Measurements from ENCODE around the gene CTIF.

CTIF gene

DNA sequence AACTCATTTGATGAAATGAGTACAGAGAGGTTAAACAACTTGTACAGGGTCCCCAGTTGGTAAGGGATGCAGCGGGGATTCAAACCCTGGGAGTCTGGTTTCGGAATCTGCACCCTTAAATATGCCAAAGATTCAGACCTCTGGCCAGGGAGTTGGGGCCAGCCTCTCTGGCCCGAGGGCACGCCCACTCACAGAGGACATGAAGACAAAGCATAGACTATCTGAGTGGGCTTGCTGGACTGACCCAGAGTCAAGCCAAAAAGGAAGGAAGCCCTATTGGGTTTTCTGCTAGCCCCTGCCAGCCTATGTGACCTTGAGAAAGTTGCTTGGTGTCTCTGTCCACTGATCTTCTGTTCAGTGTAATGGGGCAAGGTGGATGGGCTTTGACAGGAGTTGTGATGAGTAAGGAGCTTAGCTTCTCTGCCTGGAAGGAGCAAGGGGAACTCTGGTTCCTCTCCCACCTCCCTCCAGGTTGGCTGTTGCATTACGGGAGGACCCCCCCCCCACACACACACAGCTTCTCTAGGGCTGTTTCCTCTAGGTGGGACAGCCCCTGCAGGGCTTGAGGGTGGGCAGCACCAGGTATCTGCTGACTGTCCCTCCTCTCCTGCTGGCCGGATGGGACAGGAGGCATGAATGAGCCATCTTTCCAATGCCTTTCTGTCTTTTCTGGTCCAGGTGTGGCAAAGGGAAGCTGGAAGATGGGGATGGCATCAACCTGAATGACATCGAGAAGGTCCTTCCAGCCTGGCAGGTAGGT lies 131.3 kb downstream of the CTIF start:
- no peak for DNase-seq

DNA sequence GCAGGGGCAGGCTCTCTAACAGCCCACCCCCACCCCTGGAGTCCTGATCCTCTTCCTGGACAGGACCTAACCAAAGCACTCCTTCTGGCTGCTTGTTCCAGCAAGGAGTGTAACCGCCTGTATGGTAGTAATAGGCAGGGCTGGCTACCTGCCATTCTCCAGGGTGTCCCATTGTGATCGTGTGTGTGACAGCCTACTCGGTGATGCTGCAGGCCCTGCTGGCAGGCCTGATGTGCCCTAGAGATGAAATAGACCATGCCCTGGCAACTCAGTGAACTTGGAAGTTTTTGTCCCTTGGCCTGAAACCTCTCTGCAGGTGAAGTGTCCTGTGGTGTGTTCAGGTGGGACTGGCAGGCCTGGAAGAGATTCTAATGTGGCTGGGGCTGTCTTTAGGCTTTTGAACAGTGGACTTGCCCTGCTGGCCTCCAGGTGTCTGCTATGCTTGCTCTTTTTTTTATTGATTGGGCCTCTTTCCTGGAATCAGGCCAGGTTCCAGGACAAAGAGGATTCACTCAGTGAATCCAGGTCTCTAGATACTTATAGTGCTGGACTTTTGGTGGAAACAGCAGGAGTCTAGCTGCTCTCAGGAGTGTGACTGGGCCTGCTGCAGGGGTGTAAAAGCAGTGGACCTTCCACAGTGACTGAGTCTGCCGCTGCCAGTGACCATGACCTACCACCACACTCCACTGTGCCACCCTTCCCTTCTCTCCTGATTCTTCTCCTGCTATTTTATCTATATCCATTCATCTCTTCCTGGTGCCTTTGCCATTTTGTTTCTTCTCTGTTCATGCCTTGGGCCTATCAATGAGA lies 132.1 kb downstream of the CTIF start:
- DNase-seq: no peak

GRCh38 chr18:48671561-48671945 lies 132.7 kb downstream of the CTIF start:
- no peak for DNase-seq

DNA sequence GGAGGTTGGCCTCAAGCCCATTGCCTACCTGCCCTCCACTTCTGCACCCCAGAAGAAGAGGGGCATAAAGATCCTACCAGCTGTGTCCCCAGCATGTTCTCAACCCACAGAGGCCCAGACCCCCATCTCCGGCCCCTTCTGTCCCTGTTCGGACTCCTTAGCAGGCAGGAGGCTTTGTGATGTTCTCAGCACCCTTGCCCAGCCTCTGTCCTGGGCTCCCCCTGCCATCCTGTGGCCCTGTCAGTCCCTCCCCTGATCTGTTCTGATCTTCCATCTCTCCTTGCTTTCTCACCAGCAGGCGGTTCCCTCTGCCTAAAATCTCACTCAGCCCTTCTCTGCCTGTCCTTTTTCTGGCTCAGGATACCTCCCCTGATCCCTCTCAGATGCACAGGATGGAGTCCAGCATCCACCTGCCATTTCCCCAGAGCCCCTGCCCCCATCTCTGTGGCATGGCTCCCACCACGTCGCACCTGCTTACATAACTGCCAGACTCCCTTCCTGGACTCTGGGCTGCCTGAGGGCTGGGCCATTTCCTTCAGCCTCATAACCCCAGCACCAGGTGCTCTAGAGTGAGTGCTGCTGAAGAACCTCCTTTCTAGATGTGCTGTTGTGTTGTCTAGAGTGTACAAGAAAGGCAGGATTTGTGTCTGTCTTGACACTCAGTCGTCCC lies 134.0 kb downstream of the CTIF start:
- no peak for DNase-seq

GRCh38 chr18:48673456-48673852 lies 134.6 kb downstream of the CTIF start:
- no peak for DNase-seq

DNA sequence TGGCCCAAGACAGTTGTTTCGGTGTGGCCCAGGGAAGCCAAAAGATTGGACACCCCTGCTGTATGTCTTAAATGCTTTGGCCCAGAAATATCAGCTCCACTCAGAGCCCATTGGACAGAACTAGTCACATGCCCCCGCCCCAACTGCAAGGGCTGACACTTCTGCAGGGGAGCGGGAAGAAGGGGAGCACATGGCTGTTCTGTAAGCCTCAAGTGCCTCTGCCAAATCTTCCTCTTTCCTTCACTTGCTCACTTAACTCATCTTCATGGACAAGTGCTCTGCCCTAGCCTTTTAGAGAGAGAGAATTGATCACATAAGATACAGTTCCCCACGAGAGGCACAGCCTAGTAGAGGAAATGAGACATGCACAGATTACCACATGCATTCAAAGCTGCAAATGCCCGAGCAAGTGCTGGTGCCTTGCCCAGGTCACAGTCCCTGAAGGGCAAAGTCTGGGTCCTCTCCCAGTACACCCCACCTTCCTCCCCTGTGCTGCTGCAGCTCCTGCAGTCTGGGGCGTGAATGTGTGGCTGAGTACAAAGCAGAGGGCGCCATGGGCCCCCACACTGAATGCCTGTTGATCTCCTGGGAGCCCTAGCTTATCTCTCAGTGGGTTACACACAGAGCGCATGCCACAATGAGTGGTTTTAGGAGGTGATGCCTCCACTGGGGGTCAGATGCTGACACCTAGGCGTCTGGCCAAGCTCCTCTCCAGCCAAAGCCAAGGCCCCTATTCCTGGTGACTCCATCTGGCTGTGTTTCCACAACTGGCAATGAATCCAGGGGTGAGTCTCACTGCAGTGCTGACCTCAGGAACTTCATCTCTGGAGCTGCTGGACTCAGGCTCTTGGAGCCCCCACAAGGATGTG lies 135.3 kb downstream of the CTIF start:
- no peak for DNase-seq

GRCh38 chr18:48674758-48675351 lies 136.0 kb downstream of the CTIF start:
- DNase-seq: no peak

DNA sequence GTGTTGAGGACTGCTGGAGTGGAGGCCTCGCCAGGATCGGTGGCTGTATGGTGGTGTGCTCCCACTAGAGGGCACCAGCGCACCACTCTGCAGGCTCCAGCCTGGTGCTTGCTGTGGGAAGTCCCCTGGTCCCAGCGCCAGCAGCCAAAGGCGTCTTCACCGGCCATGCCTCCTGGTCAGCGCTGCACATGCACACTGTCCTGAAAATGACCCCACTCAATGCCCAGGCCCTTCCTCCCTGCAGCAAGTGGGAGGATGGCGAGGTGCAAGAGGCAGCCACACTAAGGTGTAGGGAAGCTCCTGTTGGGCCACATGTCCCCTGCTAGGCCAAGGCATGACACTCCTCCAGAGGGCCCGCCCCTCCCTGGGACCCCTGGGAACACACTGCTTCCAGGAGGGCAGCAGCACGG lies 136.5 kb downstream of the CTIF start:
- peak; percentile 88 for DNase-seq

GRCh38 chr18:48675912-48676311 lies 137.1 kb downstream of the CTIF start:
- no peak for DNase-seq

DNA sequence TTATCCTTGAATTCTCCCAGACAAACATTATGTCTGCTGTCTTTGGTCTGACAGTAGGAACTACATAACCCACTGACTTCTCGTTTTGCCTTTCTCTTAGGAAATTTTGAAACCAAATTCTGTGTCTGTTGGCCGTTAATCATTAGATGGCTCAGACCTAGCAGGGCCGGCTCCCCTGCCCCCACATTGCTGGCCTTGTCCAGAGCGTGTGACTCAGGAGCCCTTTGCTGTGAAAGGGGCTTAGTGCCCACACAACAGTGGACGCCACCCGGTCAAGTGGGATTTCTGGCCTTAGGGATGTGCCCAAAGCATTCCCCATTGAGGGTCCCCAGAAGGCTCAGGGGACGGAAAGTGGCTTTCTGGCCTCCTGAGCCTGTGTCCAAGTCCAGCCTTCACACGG lies 137.5 kb downstream of the CTIF start:
- no peak for DNase-seq

GRCh38 chr18:48676756-48677368 lies 138.0 kb downstream of the CTIF start:
- DNase-seq: peak; percentile 79

DNA sequence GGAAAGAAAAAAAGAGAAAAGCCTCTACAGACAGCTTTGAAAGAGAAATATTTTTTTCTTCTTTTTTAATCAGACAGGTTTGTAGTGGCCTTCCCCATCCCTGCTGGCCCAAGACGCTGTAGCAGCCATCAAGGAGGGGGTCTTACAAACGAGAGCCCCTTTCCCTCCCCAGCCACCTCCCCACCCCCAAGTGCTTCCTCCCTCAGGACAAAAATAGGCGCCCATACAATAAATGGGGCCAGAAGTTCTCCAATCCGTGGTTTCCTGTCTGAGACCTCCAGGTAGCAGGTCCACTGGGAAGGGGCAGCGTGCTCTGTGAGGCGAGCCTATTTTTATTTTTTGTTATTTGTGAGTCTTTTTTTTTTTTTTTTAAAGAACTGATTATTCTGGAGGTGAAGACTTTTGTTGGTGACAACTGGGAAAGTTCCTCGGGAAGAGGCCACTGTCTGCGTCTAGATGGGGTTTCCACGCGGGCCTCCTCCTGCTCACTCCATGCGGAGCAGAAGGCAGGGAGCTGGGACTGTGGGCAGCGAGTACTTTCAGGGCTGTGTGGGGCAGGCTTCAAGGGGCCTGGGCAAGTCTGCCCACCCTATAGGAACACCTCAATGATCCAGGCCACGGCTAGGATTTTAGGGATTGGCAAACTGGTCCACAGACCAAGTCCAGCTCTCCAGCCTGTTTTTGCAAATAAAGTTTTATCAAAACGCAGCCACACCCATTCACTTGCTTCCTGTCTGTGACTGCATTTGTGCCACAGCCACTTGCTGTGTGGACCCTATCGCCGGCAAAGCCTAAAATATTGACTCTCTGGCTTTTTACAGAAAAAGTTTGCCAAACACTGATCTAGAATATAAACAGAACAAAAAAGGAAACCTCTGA lies 139.6 kb downstream of the CTIF start:
- no peak for DNase-seq

GRCh38 chr18:48679236-48679635 lies 140.4 kb downstream of the CTIF start:
- DNase-seq: no peak

DNA sequence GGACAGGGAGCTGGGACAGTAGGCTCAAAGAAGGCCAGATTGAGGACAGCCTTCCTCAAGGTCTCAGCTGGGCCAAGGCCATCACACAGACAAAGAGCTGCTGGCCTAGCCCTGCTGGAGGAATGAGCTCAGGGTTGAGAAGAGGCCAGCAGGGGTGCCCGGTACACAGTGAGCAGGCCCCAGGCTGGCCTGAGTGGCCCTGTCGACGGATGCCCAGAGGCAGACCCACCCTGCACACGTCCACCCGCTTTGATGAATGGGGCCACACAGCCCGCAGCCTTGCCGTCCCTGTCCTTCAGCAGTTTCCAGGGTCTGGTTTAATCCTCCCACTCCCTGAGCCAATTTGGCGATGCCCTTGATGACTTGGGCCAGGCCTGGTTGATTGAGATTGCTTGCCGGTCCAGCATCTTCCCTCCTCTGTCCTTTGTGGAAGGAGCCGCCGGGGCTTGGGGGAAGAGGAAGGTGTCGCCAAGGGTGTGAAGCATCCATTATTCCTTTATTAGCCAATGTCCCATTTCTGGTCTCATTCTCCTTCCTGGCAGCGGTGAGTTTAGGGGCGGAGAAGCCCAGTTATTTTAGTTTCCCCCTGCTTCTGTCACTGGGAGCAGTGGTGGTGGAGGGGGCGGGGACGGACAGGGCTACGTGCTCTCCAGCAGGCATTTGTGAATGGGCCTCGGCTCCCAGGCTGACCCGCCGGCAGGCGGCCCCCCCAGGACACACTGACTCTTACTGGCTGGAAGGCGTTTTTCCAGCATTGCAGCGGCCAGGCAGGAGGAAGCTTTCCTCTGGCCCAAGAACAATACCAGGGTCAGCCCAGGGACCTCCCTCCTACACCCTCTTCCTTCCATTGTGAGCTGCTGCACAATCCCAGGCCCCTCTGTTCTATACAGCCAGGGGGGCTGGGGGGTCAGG lies 141.8 kb downstream of the CTIF start:
- no peak for DNase-seq

DNA sequence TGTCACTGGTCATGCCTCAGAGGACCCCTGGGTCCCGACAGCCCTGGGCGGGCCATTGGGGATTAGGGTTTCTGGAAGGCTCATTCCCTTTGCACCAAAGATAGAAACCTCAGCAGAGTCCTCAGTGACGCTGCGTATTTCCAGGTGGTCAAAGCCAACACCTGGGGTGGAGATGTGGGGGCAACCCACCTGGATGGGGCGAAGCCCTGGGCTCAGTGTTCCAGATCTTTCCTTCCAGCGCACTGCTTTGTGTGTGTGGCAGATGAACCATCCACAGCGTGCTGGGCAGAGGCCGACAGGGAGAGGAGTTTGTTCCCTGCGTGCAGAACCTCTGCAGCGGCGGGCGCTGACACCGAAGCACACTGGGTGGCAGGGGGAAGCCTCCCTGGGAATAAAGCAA lies 143.9 kb downstream of the CTIF start:
- DNase-seq: no peak

GRCh38 chr18:48683197-48683596 lies 144.4 kb downstream of the CTIF start:
- DNase-seq: no peak

- DNase-seq: no peak
Observed at GRCh38 chr18:48683661-48684060, 144.8 kb downstream of the CTIF start.

DNA sequence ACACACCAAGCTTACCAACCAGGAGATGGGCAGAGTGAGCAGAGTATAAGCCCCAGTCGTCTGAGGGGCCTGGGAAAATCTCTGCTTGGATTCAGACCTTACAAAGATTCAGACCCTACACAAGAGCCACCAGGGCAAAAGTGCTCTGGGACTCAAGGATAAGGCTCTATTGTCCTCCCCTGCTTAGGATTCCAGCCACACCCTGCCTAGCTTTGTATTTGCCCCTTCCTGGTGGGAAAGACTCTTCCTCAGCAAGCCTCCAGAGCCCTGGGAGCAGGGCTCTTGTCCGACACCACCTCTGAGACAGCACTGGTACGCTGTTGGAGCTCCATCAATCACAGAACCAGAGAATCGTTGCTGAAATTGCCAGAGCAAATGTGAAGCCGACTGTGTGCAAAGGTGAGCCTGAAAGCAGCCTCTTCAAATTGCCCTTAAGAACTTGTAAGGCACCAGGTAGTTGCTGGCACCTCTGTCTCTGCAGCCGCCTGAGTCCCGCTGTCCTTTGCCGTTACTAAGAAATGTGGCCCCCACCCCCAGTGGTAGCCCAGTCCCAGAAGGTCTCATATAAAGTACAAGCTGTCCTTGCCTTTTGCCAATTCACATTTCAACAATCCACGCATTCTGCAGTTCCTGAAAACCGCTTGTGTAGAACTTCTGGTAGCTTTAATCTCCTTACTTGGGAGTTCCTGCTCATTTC lies 148.7 kb downstream of the CTIF start:
- no peak for DNase-seq

DNA sequence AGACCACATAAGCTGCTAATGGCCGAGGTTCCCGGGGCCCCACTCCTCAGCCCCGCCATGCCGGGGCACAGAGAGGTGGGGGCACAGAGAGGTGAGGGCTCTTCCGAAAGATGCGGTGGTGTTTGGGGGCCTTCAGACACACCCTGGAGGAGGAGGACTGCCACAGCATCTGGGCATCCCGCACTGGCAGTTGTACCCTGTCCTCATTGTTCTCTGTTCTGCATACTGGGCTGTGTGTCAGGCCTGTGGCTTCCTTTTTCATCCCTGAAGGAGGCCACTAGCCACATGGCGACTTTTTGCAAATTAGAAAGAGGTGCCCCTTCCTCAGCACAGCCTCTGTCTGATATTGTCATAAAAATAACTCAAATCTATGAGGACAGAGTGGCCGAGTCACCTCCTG lies 150.1 kb downstream of the CTIF start:
- no peak for DNase-seq

Measured in activated CD4-positive, alpha-beta T cell treated with anti-CD3 and anti-CD28 coated beads, Interleukin-2, Interleukin-6, amounts not matched to agents 100 ng/mL and 50 ng/mL, durations not matched to agents 16 hours and 8 hours (primary cell).